Gastroesophageal sphincter (tissue), 4 donors: Measurements from ENCODE around the gene SLC37A1. TPM values are rescaled to one million over a fixed set of nuclear protein-coding genes. Genes with fewer than 3 reads are reported as not detected.
A peak's percentile ranks its signal among the peaks of the same experiment; 100 is the strongest.

Source experiments
- ATAC-seq: fragments of 150-250 bp; one replicate; pipeline ENCODE4 v1.9.1; 2016; ENCODE audit warnings: mild to moderate bottlenecking, moderate library complexity
- H3K27ac ChIP-seq, 4 donors: fragments of 200-600 bp; sonication (generic) in 3 of 4; 1 replicate in 3 of 4; 2 replicates in 1 of 4; pipeline ENCODE4 v1.5.1; 2016 to 2019
- H3K27me3 ChIP-seq: fragments of 200-600 bp; sonication (generic); one replicate; pipeline ENCODE4 v1.5.1; 2019
- H3K36me3 ChIP-seq, 2 donors: fragments of 200-600 bp; sonication (generic); one replicate each; pipeline ENCODE4 v1.5.1; 2019; ENCODE audit warnings: control low read depth in 1 of 2
- H3K4me1 ChIP-seq, 3 donors: fragments of 200-600 bp; sonication (generic); 1 replicate in 2 of 3; 2 replicates in 1 of 3; pipeline ENCODE4 v1.5.1; 2016 to 2019; ENCODE audit warnings: control low read depth in 2 of 3
- H3K4me3 ChIP-seq, 2 donors: fragments of 200-600 bp; sonication (generic); one replicate each; pipeline ENCODE4 v1.5.1; 2019; ENCODE audit warnings: mild to moderate bottlenecking in 1 of 2, moderate library complexity in 1 of 2
- H3K9me3 ChIP-seq, 3 donors: fragments of 200-600 bp; sonication (generic); one replicate each; pipeline ENCODE4 v1.5.1; 2017 to 2019; ENCODE audit warnings: control low read depth in 2 of 3
- EP300 ChIP-seq: sonication (generic); formaldehyde crosslinking; IDR thresholded peaks from one replicate; pipeline ENCODE4 v1.6.1; 2017; ENCODE audit warnings: antibody characterized with exemption, mild to moderate bottlenecking
- POLR2A ChIP-seq, 2 donors: fragments of 450-650 bp; IDR thresholded peaks; one replicate each; pipeline ENCODE4 v1.6.1; 2017; ENCODE audit warnings: antibody characterized with exemption in 2 of 2, mild to moderate bottlenecking in 2 of 2, moderate library complexity in 1 of 2
- POLR2AphosphoS5 ChIP-seq: sonication (generic); formaldehyde crosslinking; IDR thresholded peaks from one replicate; pipeline ENCODE4 v1.6.1; 2017; ENCODE audit warnings: antibody characterized with exemption
- WGBS, 2 donors: methylation state at CpG; one replicate each; pipeline ENCODE4 v1.1.5; 2018; ENCODE audit warnings: low coverage in 1 of 2; 5-methylcytosine and 5-hydroxymethylcytosine counted together
- total RNA-seq, 4 donors: library from RNA; depleted of rRNA; stranded (reverse); fragments of >200 nt; gene quantifications; one replicate each; pipeline ENCODE4 v1.1.0, GENCODE V29; 2016
- TF ChIP-seq, protein P1 (sequence below), 4 experiments: fragments of 200-600 bp in 2 of 4; fragments of 450-650 bp in 2 of 4; sonication (generic) in 1 of 4; IDR thresholded peaks; one replicate each; pipeline ENCODE4 v1.5.1; 2017 to 2019; ENCODE audit warnings: antibody characterized with exemption in 4 of 4, mild to moderate bottlenecking in 2 of 4, moderate library complexity in 2 of 4

Gene SLC37A1
- total RNA-seq, 4 donors from 2014 or later: 3.7 to 7.8 (median 4.3) TPM

DNA sequence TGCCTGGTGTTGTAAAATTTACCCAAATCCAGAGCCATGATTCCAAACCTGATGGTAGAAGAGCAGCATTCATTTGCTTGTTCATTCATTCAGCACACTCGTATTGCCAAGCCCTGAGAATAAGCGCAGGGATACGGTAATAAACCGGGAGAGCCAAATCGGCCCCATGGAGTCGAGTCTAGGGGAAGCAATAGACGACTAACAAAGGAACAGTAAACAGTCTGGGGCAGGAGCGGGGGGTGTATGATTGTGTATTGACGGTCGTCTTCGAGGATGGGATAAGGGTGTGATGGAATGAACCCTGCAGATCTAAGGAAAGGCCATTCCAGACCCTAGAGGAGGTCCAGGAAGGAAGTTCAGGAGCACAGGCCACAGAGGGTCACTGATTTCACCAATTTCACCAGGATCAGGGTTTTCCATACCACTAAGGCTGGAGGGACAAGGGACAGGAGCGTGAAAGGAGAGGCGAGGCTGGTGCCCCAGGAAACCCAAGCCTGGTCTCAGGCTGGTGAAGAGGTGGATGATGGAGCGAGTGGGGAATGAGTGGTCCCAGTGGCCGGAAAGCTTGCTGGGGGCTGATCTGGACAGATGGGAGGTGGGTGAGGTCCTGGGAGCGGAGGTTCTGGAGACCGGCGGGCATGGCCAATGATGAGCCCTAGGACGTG lies 78.6 kb downstream of the SLC37A1 start:
- Histone ChIP-seq H3K4me3 (no peak overlapping the region), H3K36me3 (no peaks in the 10 kb centered on the region), H3K27me3 (peaks cover 28% of the 10 kb centered on the region), H3K27ac (no peak overlapping the region), H3K4me1 (peaks cover 0 to 23% (median 6%) of the 10 kb centered on the region in 3 donors), H3K9me3 (no peaks in the 10 kb centered on the region)
- ATAC-seq: no peak
- TF ChIP-seq EP300: no peak
- TF ChIP-seq, protein P1, sequence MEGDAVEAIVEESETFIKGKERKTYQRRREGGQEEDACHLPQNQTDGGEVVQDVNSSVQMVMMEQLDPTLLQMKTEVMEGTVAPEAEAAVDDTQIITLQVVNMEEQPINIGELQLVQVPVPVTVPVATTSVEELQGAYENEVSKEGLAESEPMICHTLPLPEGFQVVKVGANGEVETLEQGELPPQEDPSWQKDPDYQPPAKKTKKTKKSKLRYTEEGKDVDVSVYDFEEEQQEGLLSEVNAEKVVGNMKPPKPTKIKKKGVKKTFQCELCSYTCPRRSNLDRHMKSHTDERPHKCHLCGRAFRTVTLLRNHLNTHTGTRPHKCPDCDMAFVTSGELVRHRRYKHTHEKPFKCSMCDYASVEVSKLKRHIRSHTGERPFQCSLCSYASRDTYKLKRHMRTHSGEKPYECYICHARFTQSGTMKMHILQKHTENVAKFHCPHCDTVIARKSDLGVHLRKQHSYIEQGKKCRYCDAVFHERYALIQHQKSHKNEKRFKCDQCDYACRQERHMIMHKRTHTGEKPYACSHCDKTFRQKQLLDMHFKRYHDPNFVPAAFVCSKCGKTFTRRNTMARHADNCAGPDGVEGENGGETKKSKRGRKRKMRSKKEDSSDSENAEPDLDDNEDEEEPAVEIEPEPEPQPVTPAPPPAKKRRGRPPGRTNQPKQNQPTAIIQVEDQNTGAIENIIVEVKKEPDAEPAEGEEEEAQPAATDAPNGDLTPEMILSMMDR (IDR thresholded peaks at IDR 0.05): no peak
- TF ChIP-seq POLR2A (IDR thresholded peaks at IDR 0.05): no peak
- TF ChIP-seq POLR2AphosphoS5: no peak
- WGBS, 2 donors: 81 to 91% methylated on average over 13 to 16 of the region's 19 CpGs

DNA sequence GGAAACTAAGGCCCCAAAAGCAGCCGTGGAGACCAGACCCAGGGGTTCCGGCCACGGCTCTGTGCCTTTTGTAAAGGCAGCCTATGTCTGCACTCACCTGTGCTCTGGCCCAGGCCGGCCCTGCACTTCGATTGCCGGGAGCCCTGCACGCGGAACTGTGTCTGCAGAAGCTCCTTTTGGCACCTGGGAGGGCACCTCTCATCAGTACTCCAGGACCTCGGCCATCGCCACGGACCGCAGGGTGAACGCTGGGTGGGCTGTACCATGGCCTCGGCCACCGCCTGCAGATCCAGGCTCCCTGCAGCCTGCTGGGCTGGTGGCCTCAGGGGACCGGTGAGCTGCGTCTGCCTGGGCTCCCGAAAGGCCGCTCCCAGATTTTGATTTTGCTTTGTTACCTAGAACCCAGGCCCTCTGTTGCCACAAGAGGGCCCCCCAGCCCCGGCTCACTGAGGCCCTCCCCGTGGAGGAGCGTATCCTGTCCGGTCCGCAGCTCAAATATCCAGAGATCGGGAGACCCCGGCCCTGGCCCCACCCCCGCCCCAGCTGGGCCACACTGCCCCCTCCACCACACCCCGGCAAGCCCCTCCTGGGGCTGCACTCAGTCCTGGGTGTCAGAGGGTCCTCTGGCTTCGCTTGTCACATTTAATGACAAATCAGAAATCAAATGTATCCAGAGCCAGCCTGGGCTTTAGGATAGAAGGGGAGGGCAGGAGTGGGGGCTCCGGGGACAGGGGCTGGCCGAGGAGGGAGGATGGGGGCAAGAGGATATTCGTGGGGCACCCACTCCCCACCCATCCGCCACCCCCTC lies 79.6 kb downstream of the SLC37A1 start:
- Histone ChIP-seq H3K4me1 (peaks cover 0 to 23% (median 6%) of the 10 kb centered on the region in 3 donors), H3K27ac (no peak overlapping the region), H3K9me3 (peaks cover 0 to 5% (median 0%) of the 10 kb centered on the region in 3 donors), H3K4me3 (peak overlapping the region in 1 of 2 donors; percentile 16), H3K27me3 (peaks cover 28% of the 10 kb centered on the region), H3K36me3 (no peaks in the 10 kb centered on the region)
- WGBS, 2 donors: 26 to 86% methylated on average over 1 to 4 of the region's 33 CpGs
- TF ChIP-seq EP300: no peak
- TF ChIP-seq, protein P1 (IDR thresholded peaks at IDR 0.05): peak in 3 of 4 experiments; percentile 55 to 95 (median 76)
- no peak for TF ChIP-seq POLR2A (IDR thresholded peaks at IDR 0.05)
- no peak for TF ChIP-seq POLR2AphosphoS5
- ATAC-seq: peak; percentile 78

DNA sequence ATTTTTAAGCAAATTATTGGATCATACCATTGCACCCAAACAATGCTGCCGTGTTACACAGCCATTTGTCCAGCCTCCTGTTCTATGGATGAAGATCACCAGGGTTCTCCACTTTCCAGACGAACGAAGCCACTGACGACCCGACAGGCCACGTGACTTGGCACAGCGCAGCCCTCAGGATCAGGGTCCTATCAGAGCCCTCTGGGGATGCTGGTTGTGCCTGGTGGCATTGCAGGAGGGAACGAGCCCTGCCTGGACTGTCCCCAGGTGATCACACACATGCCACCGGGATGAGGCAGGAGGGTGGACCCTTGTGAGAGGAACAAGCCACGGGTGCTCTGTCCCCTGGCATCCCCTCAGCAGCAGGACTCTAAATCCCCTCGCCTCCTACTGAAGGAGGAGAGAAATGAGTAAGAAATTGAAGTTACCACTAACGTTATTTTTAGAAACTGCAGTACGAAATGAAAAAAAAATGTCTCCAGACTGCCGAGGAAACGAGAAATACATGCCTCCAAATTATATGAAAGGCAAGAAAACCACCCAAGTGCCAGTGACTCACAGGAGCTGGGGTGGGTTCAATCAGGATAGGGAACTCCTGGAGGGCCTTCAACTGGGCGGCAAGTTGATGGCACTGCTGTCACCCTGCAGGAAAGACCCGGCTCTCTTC lies 81.1 kb downstream of the SLC37A1 start:
- peaks cover 28% of the 10 kb centered on the region for H3K27me3 ChIP-seq
- H3K9me3 ChIP-seq: peaks cover 0 to 7% (median 0%) of the 10 kb centered on the region in 3 donors
- ATAC-seq: no peak
- H3K36me3 ChIP-seq: no peaks in the 10 kb centered on the region
- 8 to 13% methylated on average over 4 to 6 of the region's 17 CpGs for WGBS, 2 donors
- no peak for TF ChIP-seq POLR2AphosphoS5
- TF ChIP-seq, protein P1 (IDR thresholded peaks at IDR 0.05): no peak
- no peak for TF ChIP-seq POLR2A (IDR thresholded peaks at IDR 0.05)
- no peak for TF ChIP-seq EP300
- H3K27ac ChIP-seq: no peak overlapping the region
- peaks cover 0 to 23% (median 6%) of the 10 kb centered on the region in 3 donors for H3K4me1 ChIP-seq
- no peak overlapping the region for H3K4me3 ChIP-seq

DNA sequence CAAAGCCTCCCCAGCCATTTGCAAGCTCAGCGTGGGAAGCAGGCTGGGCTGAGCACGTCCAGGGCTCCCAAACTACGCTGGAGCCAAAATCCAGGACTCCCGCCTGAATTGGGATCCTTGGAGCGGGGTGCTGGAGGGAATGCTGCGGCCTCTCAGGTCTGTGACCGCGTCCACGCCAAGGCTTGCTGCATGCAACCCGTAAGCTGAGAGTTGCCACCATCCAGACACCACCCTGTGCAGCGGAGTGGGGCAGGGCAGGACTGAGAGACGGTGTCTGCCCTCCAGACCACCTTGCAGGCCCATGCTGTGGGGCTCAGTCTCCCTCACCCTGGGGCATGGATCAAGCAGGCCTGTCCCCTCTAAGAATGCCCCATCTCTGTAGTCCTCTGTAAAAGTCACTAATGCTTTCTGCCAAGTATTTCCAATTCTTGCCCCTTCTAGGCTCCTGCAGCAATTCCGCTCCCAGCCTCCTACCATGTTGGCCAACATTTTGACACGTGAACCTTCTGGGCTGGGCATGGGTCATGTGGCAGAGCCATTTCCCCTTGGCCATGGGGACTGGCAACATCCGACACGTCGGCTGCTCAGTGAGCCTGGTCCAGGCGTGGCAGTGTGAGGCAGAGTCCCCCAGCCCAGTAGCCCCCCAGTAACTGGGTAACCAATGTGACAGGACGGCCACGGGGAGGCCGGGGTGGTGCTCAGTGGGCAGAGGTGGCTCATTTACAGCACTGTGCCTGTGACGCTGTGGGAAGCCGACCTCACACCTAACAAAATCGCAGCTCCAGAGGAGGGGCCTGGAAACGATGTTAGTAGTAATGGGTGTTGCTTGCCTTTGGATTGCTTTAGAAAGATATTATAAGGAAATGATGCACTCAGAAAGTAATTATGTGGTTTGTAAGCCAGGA lies 81.9 kb downstream of the SLC37A1 start:
- no peak for TF ChIP-seq POLR2AphosphoS5
- TF ChIP-seq EP300: no peak
- TF ChIP-seq POLR2A (IDR thresholded peaks at IDR 0.05): no peak
- TF ChIP-seq, protein P1 (IDR thresholded peaks at IDR 0.05): no peak
- no peak for ATAC-seq
- H3K27me3 ChIP-seq: peaks cover 28% of the 10 kb centered on the region

More for the DNA sequence above, 81.9 kb downstream of the SLC37A1 start:
- H3K4me1 ChIP-seq: peaks cover 0 to 23% (median 6%) of the 10 kb centered on the region in 3 donors
- WGBS, 2 donors: 86% methylated on average over 6 of the region's 25 CpGs; no CpG with 5 or more reads in 1 of the 2 donors
- no peak overlapping the region for H3K27ac ChIP-seq
- peaks cover 0 to 7% (median 0%) of the 10 kb centered on the region in 3 donors for H3K9me3 ChIP-seq
- H3K36me3 ChIP-seq: no peaks in the 10 kb centered on the region
- no peak overlapping the region for H3K4me3 ChIP-seq
